ENCODE results near the gene SPIB. TPM values are rescaled to one million over a fixed set of nuclear protein-coding genes. Genes with fewer than 3 reads are reported as not detected.

SPIB gene
- total and polyA plus RNA-seq, 4 donors = 0.09 to 5.0 (median 0.36) TPM

DNA sequence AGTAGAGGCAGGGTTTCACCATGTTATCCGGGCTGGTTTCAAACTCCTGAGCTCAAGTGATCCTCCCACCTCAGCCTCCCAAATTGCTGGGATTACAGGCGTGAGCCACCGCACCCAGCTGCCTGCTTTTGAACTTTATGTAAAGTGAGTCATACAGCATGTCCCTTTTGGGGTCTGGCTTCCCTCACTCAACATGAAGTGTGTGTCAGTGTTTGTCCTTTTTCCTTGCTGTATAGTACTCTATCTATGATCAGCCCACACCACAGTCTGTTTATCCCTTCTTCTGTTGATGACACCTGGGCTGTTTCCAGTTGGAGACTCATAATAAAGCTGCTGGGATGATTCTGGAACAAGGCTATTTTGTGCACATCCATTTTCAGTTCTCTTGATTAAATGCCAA, 2.1 kb downstream of the SPIB start:
- no peak overlapping the region for H3K4me3 ChIP-seq (ENCODE audit: low read depth in 1 of 3, low read length in 3 of 3)
- DNase-seq (ENCODE audit: low spot score) = no peak
- 60% methylated on average over 3 of the region's 3 CpGs for WGBS
- no peak overlapping the region for H3K27ac ChIP-seq (ENCODE audit: low read depth in 1 of 2, low read length in 2 of 2)
- TF ChIP-seq YY1 (IDR thresholded peaks at IDR 0.05) (no peak), TAF1 (conservative IDR thresholded peaks at IDR 0.05) (no peak), EGR1 (IDR thresholded peaks at IDR 0.05; ENCODE audit: low read depth in 2 of 2) (no peak), SP1 (IDR thresholded peaks at IDR 0.05) (no peak), NR2F2 (IDR thresholded peaks at IDR 0.05) (no peak), FOXA1 (IDR thresholded peaks at IDR 0.05) (no peak), FOXA2 (IDR thresholded peaks at IDR 0.05) (no peak), HNF4A (conservative IDR thresholded peaks at IDR 0.05) (no peak), HNF4G (IDR thresholded peaks at IDR 0.05) (no peak), GABPA (IDR thresholded peaks at IDR 0.05 in 1 of 2, conservative IDR thresholded peaks at IDR 0.05 in 1 of 2) (no peak), JUND (IDR thresholded peaks at IDR 0.05) (no peak), RAD21 (IDR thresholded peaks at IDR 0.05) (no peak), RXRA (IDR thresholded peaks at IDR 0.05) (no peak)
- TF ChIP-seq, protein P1, sequence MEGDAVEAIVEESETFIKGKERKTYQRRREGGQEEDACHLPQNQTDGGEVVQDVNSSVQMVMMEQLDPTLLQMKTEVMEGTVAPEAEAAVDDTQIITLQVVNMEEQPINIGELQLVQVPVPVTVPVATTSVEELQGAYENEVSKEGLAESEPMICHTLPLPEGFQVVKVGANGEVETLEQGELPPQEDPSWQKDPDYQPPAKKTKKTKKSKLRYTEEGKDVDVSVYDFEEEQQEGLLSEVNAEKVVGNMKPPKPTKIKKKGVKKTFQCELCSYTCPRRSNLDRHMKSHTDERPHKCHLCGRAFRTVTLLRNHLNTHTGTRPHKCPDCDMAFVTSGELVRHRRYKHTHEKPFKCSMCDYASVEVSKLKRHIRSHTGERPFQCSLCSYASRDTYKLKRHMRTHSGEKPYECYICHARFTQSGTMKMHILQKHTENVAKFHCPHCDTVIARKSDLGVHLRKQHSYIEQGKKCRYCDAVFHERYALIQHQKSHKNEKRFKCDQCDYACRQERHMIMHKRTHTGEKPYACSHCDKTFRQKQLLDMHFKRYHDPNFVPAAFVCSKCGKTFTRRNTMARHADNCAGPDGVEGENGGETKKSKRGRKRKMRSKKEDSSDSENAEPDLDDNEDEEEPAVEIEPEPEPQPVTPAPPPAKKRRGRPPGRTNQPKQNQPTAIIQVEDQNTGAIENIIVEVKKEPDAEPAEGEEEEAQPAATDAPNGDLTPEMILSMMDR (IDR thresholded peaks at IDR 0.05; ENCODE audit: low read depth, low read length, missing input control) = no peak
- TF ChIP-seq, protein P2, sequence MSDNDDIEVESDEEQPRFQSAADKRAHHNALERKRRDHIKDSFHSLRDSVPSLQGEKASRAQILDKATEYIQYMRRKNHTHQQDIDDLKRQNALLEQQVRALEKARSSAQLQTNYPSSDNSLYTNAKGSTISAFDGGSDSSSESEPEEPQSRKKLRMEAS (IDR thresholded peaks at IDR 0.05) = no peak
- TF ChIP-seq, protein P3, sequence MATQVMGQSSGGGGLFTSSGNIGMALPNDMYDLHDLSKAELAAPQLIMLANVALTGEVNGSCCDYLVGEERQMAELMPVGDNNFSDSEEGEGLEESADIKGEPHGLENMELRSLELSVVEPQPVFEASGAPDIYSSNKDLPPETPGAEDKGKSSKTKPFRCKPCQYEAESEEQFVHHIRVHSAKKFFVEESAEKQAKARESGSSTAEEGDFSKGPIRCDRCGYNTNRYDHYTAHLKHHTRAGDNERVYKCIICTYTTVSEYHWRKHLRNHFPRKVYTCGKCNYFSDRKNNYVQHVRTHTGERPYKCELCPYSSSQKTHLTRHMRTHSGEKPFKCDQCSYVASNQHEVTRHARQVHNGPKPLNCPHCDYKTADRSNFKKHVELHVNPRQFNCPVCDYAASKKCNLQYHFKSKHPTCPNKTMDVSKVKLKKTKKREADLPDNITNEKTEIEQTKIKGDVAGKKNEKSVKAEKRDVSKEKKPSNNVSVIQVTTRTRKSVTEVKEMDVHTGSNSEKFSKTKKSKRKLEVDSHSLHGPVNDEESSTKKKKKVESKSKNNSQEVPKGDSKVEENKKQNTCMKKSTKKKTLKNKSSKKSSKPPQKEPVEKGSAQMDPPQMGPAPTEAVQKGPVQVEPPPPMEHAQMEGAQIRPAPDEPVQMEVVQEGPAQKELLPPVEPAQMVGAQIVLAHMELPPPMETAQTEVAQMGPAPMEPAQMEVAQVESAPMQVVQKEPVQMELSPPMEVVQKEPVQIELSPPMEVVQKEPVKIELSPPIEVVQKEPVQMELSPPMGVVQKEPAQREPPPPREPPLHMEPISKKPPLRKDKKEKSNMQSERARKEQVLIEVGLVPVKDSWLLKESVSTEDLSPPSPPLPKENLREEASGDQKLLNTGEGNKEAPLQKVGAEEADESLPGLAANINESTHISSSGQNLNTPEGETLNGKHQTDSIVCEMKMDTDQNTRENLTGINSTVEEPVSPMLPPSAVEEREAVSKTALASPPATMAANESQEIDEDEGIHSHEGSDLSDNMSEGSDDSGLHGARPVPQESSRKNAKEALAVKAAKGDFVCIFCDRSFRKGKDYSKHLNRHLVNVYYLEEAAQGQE (IDR thresholded peaks at IDR 0.05) = no peak
- TF ChIP-seq, protein P4, sequence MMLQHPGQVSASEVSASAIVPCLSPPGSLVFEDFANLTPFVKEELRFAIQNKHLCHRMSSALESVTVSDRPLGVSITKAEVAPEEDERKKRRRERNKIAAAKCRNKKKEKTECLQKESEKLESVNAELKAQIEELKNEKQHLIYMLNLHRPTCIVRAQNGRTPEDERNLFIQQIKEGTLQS (IDR thresholded peaks at IDR 0.05) = no peak
- TF ChIP-seq, protein P5, sequence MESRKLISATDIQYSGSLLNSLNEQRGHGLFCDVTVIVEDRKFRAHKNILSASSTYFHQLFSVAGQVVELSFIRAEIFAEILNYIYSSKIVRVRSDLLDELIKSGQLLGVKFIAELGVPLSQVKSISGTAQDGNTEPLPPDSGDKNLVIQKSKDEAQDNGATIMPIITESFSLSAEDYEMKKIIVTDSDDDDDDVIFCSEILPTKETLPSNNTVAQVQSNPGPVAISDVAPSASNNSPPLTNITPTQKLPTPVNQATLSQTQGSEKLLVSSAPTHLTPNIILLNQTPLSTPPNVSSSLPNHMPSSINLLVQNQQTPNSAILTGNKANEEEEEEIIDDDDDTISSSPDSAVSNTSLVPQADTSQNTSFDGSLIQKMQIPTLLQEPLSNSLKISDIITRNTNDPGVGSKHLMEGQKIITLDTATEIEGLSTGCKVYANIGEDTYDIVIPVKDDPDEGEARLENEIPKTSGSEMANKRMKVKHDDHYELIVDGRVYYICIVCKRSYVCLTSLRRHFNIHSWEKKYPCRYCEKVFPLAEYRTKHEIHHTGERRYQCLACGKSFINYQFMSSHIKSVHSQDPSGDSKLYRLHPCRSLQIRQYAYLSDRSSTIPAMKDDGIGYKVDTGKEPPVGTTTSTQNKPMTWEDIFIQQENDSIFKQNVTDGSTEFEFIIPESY (IDR thresholded peaks at IDR 0.05) = no peak
- no peaks in the 10 kb centered on the region for H3K36me3 ChIP-seq (ENCODE audit: control insufficient read depth in 4 of 4, insufficient read depth in 3 of 4, low read depth in 1 of 4, low read length in 3 of 4)
- H3K9ac ChIP-seq (ENCODE audit: low read depth in 1 of 2, low read length in 2 of 2) = no peak overlapping the region
- no peaks in the 10 kb centered on the region for H3K9me3 ChIP-seq (ENCODE audit: control insufficient read depth in 4 of 4, low read length in 3 of 4)
- H3K27me3 ChIP-seq (ENCODE audit: control insufficient read depth in 4 of 4, insufficient read depth in 4 of 4, low read length in 3 of 4) = peaks cover 0 to 3% (median 0%) of the 10 kb centered on the region in 4 donors
- H3K4me1 ChIP-seq (ENCODE audit: control insufficient read depth in 4 of 4, insufficient read depth in 4 of 4, low read length in 3 of 4) = no peaks in the 10 kb centered on the region

Data from liver (tissue), 9 donors.